Loucy (cell line): ENCODE measurements around the gene ZSCAN30.

Experiments used
- CTCF ChIP-seq: fragments of 200-600 bp; sonication (generic); conservative IDR thresholded peaks from 2 replicates; pipeline ENCODE4 v1.5.1; 2014; ENCODE audit warnings: mild to moderate bottlenecking, antibody characterized with exemption, low read length
- EZH2phosphoT487 ChIP-seq: fragments of 200-600 bp; IDR thresholded peaks from 2 replicates; pipeline ENCODE4 v1.6.1; 2018; ENCODE audit warnings: antibody characterized with exemption, mild to moderate bottlenecking, moderate library complexity, borderline replicate concordance

GRCh38 chr18:35296060-35296459 is 6.0 kb upstream of the ZSCAN30 start:
- no peak for TF ChIP-seq CTCF
- no peak for TF ChIP-seq EZH2phosphoT487
